C4-2B (cell line): ENCODE measurements around the gene APCDD1.
"Not testable (repeated sequence)": the region's sequence is repeated elsewhere in the genome, so short reads cannot be mapped to it uniquely, and the experiment has no call there.

ENCODE experiments used
- H3K27ac ChIP-seq: fragments of 450-650 bp; 2 replicates; pipeline ENCODE4 v1.5.1; 2017
- CTCF ChIP-seq: fragments of 450-650 bp; conservative IDR thresholded peaks from 2 replicates; pipeline ENCODE4 v1.5.1; 2017; ENCODE audit warnings: mild to moderate bottlenecking
- ZFX ChIP-seq: fragments of 450-650 bp; IDR thresholded peaks from 2 replicates; pipeline ENCODE4 v1.6.1; 2017

APCDD1 gene

GRCh38 chr18:10530852-10531251 is 76.4 kb downstream of the APCDD1 start:
- H3K27ac ChIP-seq = no peak overlapping the region
- TF ChIP-seq CTCF = no peak
- no peak for TF ChIP-seq ZFX

GRCh38 chr18:10533111-10533510 is 78.7 kb downstream of the APCDD1 start:
- no peak overlapping the region for H3K27ac ChIP-seq
- TF ChIP-seq ZFX (no peak), CTCF (no peak)

- no peak for TF ChIP-seq ZFX
- TF ChIP-seq CTCF = no peak
- H3K27ac ChIP-seq = no peak overlapping the region
Measured at GRCh38 chr18:10536280-10536679, 81.8 kb downstream of the APCDD1 start.

GRCh38 chr18:10537765-10538164 is 83.3 kb downstream of the APCDD1 start:
- peak overlapping the region; percentile 48; the same call in 1 of the 2 replicates for H3K27ac ChIP-seq
- TF ChIP-seq CTCF (peak; percentile 51), ZFX (no peak)

- not testable (repeated sequence) for H3K27ac ChIP-seq
Measured at GRCh38 chr18:10539124-10539523, 84.7 kb downstream of the APCDD1 start.
